CD1c-positive myeloid dendritic cell (primary cell): Measurements from ENCODE around the gene LINGO1.

Experiments used
- DNase-seq: peaks from one replicate; pipeline ENCODE4 v3.0.0-alpha.2; 2016; ENCODE audit errors: extremely low spot score

LINGO1 gene

DNA sequence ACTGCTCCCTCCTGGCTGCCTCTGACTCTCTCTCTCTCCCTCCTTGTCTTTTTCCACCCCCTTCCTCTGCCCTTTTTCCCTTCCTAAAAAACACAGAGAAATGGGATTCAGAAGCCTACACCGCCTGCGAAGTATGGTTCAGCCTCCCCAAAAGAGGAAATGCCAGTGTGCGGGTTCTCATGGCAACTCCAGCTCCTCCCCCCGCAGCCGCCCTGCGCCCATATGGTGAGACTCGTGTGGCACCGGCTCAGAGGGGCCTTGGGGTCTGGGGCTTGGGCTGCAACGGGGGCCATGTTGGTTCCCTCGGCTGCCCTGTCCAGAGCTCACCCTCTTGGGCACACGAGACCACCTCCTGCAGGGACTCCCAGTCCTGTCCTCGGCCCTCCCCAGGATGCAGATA is 23.6 kb upstream of the LINGO1 start:
- DNase-seq, result peak; percentile 29

DNA sequence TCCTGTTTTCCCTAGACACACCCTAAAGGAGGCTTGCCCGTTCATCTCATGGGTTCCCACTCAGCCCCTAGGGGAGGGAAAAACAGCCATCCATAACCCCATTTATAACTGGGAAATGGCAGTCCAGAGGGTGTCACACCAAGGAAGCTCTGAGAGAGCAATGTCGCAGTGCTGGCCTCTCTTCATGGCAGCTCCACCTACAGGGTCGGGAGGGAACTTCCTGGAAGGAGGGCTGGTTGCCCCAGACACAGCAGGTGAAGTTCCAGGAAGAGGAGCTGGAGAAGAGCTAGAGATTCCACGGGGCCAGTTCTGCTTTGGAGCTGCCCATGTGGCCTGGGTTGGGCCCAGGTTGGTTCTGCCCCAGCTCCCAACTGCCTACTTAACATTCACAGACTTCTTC is 22.3 kb upstream of the LINGO1 start:
- DNase-seq, result no peak

DNA sequence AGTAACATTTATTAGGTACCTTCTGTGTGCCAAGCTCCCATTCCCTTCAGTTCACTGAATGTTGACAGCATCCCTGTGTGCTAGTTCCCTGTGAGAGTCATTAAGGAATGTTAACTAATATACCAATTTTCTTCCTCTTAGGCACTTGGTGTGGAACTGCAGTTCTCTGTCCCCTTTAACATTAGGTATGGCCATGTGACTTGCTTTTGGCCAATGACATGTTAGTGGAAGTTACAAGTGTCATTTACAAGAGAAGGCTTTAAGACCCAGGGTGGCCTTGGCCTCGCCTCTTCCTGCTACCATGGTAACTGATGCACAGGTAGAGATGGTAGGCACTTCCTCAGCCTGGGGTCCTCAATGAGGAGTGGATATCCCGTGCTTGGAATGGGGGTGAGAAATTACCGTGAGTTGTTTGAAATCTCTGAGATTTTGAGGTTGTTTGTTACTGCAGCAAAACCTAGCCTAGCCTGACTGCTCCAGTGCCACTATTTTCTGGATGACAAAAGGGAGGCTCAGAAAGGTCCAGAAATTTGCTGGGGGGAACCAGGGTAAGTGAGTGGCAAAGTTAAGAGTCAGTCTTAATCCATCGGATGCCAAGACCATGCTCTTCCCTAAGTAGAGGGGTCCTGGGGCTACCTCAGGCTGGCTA is 21.2 kb upstream of the LINGO1 start:
- no peak for DNase-seq

DNA sequence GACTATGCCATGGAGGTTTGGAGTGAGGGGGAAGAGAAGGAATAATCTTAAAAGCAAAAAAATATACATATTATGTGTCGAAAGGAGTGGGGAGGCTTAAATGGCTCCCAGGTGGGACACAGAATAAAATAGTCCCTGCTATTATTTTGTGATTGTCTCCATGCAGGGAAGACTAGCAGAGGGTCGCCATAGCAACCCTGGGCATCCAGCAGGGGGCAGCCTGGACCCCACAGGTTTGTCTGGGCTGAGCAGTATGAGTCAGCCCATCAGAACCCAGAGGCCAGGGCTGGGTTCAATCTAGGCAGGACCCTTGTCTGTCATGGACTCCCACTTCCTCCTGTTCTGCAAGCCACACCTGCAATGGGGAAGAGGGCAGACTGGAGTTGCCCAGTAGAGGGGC is 17.6 kb upstream of the LINGO1 start:
- DNase-seq, result no peak

DNA sequence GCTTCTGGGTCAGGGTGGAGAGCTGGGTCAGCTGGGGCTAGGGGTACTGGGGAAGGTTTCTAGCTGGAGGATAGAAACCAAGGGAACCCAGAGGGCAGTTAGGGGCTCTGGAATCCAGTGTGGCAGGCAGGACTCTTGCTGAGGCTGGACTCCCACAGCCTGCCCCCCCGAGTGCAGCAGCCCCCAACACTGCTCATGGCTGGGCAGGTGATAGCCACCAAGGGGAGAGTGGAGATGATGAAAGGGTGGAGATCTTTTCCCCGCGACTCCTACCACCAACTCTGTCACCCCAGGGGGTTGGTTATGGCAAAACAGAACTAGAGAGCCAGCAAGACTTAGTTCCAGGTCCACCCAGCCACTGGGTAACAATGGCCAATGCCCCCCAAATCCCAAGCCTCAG is 16.9 kb upstream of the LINGO1 start:
- no peak for DNase-seq

DNA sequence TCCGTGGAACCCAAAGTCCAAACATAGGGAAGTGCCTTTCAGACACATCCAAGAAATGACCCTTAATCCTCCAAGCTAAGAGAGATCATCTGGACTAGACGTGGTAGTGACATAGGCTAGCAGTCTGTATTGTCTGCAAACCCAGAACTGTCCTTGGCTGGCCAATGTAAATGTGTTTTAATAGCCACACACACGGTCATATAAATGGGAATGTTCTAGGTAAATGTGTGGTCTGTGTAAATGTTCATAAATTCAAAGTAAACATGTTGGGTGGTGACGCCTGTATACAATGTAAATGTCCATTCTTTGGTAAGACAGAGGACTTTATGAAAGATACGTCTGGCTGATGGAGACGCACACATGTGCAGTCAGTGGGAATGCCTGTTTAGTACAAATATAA is 16.3 kb upstream of the LINGO1 start:
- DNase-seq, result no peak

DNA sequence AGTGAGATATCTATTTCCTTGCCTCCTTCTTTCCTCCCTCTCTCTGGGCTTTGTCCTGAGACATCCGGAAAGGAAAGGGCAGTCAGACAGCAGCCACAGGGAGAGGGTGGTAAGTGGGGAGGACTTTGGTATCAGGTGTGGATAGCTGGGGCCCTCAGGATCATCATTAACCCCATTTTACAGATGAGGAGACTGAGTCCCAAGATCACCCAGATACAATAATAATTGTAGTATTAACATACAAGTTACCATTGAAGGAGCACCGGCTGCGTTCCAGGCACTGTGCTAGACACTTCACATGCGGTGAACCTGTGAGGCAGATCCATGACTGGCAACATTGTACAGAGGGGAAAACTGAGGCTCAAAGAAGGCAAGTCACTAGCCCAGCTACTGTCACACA is 15.2 kb upstream of the LINGO1 start:
- DNase-seq, result no peak

DNA sequence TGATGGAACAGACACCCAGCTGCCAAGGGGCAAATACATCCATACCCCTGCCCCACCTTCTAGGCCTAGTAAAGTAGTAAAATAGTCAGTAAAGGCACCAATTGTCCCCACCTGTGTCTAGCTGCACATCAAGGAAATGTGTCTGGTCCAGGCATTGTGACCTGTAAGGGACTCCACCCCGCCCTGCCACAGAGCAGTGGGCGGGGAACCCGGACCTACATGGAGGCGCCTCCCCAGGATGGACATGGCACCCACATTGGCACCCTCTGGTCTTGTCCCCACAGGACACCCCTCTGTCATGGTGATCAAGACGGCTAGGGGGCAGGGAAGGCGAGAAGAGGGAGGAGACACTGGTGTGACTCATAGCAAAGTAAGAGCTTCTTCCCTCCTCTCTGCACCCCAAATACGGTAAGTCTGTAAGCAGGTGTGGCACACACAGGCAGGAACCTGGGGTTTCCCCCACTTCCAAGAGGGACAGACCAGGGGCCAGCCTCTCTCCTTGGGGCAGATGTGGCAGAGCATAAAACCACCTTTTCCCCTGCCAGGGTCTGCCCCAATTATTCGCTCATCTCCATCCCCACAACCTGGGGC is 13.5 kb upstream of the LINGO1 start:
- no peak for DNase-seq

DNA sequence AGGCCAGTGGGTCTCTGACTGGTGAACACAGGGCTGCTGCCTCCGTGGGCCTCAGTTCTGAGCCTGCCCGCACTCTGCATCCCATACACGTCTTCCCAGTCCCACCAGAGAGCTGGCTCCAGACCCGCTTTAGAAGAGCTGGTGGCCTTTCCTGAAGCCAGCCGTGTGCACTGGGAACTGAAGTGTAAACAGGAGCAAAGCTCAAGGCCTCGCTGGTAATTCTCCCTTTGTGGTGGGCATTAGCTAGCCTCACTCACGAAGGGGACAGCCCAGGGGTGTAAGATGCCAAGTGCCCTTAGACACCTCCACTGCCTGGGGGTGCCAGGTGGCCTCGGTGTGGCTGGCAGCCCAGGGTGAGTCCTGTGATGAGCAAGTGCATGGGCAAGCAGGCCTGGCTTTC is 12.9 kb upstream of the LINGO1 start:
- no peak for DNase-seq

DNA sequence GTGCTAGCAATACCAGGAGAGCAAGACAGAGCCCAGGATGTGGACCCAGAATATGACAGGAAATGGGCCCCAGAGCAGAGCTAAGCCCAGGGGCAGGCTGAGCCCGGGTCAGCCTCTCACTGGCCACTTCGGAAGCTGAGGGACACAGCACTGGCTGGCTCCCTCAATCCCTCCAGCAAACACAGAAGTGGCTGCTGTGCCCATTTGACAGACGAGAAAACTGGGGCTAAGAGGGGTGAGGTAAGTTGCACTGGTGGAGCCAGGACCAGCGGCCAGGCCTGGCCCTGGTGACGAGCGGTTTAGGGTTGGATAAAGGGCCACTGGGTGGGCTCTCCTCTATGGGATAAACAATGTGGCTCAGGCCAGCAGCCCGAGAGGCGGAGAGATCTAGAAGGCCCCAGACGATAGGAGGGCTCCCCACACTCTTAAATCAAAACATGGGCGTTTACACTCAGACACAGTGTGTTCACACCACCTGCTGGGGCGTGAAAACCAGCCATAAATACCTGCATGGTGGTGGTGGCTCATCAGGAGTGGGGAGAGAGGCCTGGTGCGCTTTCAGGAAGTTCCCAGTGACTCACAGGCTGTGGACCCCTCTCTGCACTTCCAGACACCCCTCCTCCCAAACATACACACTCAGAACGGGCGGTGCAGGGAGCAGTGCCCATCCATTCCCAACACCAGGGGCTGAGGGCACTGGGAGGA is 12.0 kb upstream of the LINGO1 start:
- no peak for DNase-seq

DNA sequence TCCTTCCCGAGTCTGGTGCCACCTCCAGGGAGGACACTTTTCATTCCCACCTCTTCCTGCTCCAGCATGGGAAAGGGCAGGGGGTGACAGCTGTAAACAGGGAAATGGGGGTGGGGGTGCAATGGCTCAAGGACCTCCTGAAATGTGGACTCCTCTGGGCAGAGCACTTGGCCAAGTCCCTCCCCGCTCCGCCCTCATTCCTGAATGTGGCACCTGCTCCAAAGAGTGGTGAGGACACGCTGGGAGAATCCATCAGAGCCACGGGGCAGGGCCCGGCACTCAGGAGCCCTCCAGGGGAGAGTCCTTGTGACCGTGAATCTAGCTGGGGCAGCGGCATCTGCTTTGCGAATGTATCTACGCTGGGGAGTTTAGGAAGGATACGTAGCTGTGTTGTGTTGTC is 11.1 kb upstream of the LINGO1 start:
- no peak for DNase-seq

DNA sequence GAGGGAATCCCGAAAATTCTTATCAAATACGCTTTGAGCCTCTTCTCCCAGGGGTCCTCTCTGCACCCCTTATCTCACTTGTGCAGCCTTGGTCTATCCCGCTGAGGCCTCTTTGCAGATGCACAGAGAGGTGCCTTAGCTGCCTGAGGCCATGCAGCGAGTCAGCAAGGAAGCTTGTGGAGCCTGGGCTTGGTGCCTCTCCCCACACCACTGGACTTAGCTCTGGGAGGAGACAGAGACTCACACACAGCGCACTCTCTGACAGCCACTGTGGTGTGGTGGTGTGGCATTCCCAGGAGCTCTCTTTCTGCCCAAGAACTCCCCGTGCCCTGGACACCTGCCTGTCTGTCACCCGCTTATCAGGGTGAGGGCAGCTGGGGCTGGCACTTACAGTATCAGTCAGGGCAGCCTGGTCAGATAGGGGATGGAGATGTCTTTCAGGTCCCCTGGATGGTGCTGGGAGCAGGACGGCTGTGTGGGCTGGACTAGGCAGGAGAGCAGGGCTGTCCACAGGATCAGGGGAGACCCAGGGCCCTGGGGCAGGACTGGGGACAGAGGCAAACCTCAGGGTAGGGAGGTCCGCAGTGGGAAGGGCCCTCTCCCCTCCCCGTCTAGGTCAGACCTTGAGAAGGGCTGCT is 10.2 kb upstream of the LINGO1 start:
- no peak for DNase-seq

DNA sequence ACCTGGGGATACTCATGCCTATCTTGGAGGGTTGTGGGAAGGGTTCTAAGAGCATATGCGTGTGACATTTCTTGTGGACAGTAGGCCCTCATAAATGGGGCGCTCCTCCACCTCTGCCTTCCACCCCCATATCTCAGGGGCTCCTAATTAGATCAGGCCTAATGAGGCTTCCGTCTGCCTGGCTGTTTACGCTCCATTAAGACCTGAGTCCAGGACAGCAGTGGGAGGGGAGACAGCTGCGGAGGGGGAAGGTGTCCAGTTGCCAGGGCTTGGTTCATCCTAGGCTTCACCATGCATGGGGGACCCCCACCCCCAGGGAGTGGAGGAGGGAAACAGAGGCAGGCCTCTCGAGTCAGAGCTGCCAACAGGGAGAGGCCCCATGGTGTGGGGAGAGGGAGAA is 9.3 kb upstream of the LINGO1 start:
- DNase-seq, result no peak

DNA sequence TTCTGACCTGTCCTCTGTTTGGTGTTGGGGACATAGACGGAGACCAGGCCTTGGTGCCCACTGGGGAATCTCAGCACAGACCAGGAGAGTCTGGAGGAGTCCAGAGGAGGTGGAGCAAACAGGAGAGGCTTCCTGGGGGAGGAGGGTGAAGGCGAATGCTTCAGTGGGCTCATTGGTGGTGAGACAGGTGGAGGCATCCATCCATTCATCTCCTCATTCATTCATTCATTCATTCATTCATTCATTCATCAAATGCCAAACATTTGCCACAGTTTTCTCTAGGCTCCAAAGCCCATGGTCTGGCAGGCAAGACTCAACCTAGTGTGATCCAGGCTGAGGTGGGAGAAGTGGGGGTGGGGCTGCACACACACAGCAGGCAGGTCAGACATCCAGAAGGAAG is 7.9 kb upstream of the LINGO1 start:
- DNase-seq, result no peak

DNA sequence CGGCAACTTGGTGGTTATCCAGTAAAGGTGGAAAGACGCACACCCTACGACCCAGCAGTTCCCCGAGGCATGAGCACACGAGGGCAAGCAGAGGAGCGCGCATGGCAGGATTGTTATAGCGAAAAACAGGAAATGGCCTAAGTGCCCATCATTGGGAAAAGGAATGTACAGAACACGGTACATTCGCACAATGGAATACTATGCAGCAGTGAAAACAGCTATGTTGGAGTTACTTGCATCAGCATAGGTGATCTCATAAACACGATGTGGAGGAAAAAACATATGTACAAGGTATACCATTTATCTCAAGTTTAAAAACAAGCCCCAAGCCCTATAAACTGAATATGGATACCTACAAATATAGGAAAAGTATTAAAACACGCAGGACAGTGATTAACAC is 6.7 kb upstream of the LINGO1 start:
- no peak for DNase-seq

DNA sequence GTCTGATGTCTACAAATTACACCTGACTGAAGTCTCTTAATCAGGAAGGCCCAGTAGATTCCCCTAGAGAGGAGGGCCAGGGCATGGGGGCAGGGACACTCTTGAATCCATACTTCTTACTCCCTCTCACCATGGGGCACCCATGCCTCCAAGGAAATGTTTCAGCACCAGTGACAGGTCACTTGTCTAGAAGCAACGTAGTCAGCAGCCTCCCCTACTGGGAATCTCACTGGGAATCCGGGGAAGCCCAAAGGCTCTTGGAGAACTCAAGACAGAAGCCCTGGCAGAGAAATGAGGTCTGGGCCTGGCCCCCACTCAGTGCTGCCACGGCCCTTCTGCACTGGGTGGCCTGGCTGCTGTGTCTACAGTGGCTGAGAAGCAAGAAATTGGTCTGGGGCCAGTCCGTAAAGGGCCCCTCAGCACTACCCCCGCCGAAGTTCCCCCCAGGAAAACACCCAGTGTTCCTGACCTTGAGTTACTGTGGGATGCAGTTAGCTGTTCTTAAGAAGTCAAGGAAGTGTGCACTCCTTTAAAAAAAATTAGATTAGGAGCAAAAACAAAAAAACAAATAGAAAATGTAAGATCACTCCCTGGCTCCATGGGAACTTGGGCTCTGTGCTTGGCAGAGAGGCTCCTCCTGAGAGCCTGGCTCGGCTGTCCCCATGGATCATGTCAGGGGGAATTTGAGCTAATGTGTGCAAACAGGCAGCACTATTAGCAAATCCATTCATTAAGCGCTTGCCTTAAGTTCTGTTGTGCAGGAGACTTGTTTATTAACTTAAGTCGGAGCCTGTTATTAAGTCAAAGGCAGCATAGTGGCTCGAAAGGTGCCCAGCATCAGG is 5.4 kb upstream of the LINGO1 start:
- DNase-seq, result no peak

DNA sequence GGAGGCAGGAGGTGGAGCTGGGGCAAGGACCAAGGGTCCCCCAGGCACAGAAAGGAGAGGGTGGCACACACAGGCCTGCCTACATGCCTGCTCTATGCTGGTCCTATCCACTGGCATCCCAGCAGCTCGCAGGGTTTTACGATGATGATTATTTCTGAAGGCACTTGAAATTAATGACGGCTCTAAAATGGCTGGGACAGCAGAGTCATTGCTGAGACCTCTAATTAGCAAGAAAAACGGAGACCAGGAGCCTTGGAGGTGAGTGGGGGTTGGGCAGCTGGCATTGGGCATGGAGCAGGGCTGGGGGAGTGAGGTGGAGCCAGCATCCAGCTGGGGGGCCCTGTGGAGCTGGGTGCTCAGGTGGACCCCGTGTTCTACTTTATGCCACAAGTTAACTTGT is 3.5 kb upstream of the LINGO1 start:
- DNase-seq, result no peak

DNA sequence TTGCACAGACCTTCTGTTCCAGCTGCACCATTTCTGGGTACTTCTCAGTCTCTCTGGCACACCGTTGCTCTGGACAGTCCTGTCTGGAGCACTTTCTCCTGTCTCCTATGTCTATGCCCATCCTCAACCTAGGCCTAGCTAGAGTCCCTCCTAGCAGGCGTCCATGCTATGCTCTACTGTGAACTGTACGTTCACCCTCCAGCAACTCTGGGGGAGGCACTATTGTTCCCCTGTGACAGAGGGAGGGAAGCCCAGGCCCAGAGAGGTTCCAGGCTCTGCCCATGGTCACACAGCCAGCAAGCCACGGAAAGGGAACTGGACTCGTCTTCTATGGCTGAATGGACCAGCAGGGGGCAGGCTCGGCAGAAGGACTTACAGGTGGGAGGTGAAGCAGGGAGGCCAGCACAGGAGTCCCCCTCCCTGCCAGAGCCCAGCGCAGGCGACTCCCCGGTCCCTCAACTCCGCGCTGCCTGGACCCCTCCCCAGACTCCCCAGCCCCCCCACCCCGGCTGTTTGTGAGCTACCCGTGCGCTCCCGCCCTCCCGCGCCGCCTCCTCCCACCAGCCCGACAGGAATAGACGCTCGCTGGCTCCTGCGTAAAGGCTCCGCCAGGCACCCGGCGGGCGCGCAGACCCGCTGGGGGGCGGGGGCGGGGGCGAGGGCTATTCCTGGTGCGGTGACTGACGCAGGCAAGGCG is 1.7 kb upstream of the LINGO1 start:
- DNase-seq, result peak; percentile 65

DNA sequence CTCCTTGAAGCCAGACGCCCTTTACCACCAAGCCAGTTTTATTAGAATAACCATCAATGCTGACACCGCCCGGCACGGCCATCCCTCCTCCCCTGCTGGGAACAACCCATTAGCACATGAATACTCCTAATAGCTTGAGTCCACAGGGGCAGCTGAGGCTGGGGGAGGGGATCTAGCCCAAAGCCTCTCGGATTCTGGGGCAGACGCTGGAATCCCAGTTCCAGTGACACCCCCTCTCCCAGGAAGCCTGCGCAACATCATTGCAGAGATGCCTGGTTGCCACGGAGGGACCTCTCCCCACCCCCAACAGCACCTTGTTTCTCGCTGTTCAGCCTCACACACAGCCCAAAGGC is 1.2 kb upstream of the LINGO1 start:
- no peak for DNase-seq

DNA sequence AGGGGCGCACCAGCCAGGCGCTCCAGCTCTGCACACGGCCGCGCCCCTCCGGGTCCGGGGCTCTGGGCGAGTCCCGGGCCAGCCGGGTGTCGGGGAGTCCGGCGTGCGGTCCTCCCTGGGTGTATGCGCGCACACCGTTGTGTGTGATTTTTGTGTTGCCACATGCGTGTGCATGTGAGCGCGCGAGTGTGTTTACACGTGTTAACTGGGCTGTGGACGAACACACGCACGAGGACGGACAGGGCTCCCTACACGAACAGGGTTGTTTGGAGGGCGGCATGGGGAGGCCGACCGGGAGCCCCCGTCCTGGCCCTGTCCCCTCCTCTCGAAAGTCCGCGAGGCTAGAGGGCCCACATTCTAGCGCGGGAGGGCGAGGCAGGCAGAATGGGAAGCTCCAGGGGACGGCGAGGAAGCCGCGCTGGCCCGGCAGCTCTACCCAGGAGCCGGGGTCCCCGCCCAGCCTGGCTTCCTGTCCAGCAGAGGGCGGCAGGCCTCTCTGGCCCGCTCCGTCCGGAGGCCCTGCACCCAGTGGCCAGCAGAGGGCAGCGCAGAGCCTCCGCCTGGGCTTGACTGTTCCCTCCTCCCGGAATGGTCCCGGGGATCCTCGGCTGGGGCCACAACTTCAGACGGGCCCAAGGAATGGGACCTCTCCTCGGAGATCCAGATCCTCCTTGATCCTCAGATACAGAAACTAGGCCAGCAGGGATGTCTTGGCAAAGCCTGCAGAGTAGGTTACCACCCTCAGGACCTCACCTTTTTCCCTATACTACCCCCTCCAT is 611 bp upstream of the LINGO1 start:
- peak; percentile 89 for DNase-seq
